Neural cell (in vitro differentiated cells): ENCODE results near the gene RIC3. TPM values are rescaled to one million over a fixed set of nuclear protein-coding genes. Genes with fewer than 3 reads are reported as not detected.

Experiments
- H2AFZ ChIP-seq: fragments of 200-600, 300-800 bp; sonication (generic), shearing (Covaris generic); 2 replicates; pipeline ENCODE4 v1.6.0; 2014; ENCODE audit warnings: low read depth, mild to moderate bottlenecking, antibody characterized with exemption, low read length, moderate library complexity
- H3F3A ChIP-seq: fragments of 200-600 bp; shearing (Covaris generic); 2 replicates; pipeline ENCODE4 v1.6.1; 2016; ENCODE audit warnings: mild to moderate bottlenecking, moderate library complexity, mixed read lengths, antibody characterized with exemption, low read length; ENCODE audit not compliant: insufficient read depth, poor library complexity, severe bottlenecking
- H3K27ac ChIP-seq: fragments of 200-600, 300-800 bp; sonication (generic), shearing (Covaris generic); 2 replicates; pipeline ENCODE4 v1.5.1; 2014; ENCODE audit warnings: mild to moderate bottlenecking, low read length, moderate library complexity
- H3K27me3 ChIP-seq: fragments of 300-800, 200-600 bp; sonication (generic), shearing (Covaris generic); 2 replicates; pipeline ENCODE4 v1.6.0; 2014; ENCODE audit warnings: mild to moderate bottlenecking, low read depth, low read length, moderate library complexity; ENCODE audit not compliant: insufficient read depth
- H3K36me3 ChIP-seq: fragments of 300-800, 200-600 bp; sonication (generic), shearing (Covaris generic); 2 replicates; pipeline ENCODE4 v1.5.1; 2014; ENCODE audit warnings: mild to moderate bottlenecking, antibody characterized with exemption, low read length, moderate library complexity; ENCODE audit not compliant: insufficient read depth
- H3K4me2 ChIP-seq: fragments of 300-800, 200-600 bp; sonication (generic), shearing (Covaris generic); 2 replicates; pipeline ENCODE4 v1.6.0; 2014; ENCODE audit warnings: mild to moderate bottlenecking, low read length
- H3K4me3 ChIP-seq: fragments of 300-800, 200-600 bp; sonication (generic), shearing (Covaris generic); 2 replicates; pipeline ENCODE4 v1.5.1; 2014; ENCODE audit warnings: mild to moderate bottlenecking, low read length, moderate library complexity
- H3K79me2 ChIP-seq: fragments of 200-600 bp; shearing (Covaris generic); replicated peaks from 2 replicates; pipeline ENCODE4 v1.6.0; 2014; ENCODE audit warnings: mild to moderate bottlenecking, low read length, moderate library complexity; ENCODE audit not compliant: insufficient read depth
- H3K9ac ChIP-seq: fragments of 300-800, 200-600 bp; sonication (generic), shearing (Covaris generic); 2 replicates; pipeline ENCODE4 v1.6.1; 2016; ENCODE audit warnings: mild to moderate bottlenecking, low read length, mixed read lengths
- H3K9me2 ChIP-seq: fragments of 200-600 bp; shearing (Covaris generic); 2 replicates; pipeline ENCODE4 v1.6.1; 2016; ENCODE audit warnings: mild to moderate bottlenecking, low read length, mixed read lengths; ENCODE audit not compliant: insufficient read depth
- H3K9me3 ChIP-seq: fragments of 200-600, 300-800 bp; sonication (generic), shearing (Covaris generic); 2 replicates; pipeline ENCODE4 v1.6.1; 2016; ENCODE audit warnings: mild to moderate bottlenecking, mixed run types, low read length, moderate library complexity, mixed read lengths
- H4K20me1 ChIP-seq: fragments of 200-600 bp; shearing (Covaris generic); 2 replicates; pipeline ENCODE4 v1.6.1; 2016; ENCODE audit warnings: mild to moderate bottlenecking, mixed run types; ENCODE audit not compliant: insufficient read depth
- CTCF ChIP-seq: fragments of 450-650 bp; IDR thresholded peaks from 2 replicates; pipeline ENCODE4 v1.5.1; 2014; ENCODE audit warnings: antibody characterized with exemption, mild to moderate bottlenecking, moderate library complexity; ENCODE audit not compliant: poor library complexity, severe bottlenecking
- EP300 ChIP-seq: fragments of 450-650 bp; conservative IDR thresholded peaks from 2 replicates; pipeline ENCODE4 v1.6.1; 2014; ENCODE audit warnings: antibody characterized with exemption, mild to moderate bottlenecking, moderate library complexity; ENCODE audit not compliant: poor library complexity, severe bottlenecking
- EZH2 ChIP-seq: fragments of 200-600, 300-800 bp; shearing (Covaris generic), sonication (generic); IDR thresholded peaks from 2 replicates; pipeline ENCODE4 v1.6.1; 2014; ENCODE audit warnings: antibody characterized with exemption, low read length, borderline replicate concordance, mild to moderate bottlenecking; ENCODE audit not compliant: insufficient read depth, poor library complexity, severe bottlenecking
- MXI1 ChIP-seq: fragments of 450-650 bp; conservative IDR thresholded peaks from 2 replicates; pipeline ENCODE4 v1.6.1; 2014; ENCODE audit warnings: antibody characterized with exemption, mild to moderate bottlenecking; ENCODE audit not compliant: poor library complexity, severe bottlenecking
- POLR2AphosphoS5 ChIP-seq: IDR thresholded peaks from 2 replicates; pipeline ENCODE4 v1.6.1; 2012
- RAD21 ChIP-seq: fragments of 450-650 bp; conservative IDR thresholded peaks from 2 replicates; pipeline ENCODE4 v1.6.1; 2014; ENCODE audit warnings: antibody characterized with exemption, mild to moderate bottlenecking, moderate library complexity
- REST ChIP-seq: IDR thresholded peaks from 2 replicates; pipeline ENCODE4 v1.6.1; 2012; ENCODE audit warnings: borderline replicate concordance
- SMC3 ChIP-seq: fragments of 450-650 bp; conservative IDR thresholded peaks from 2 replicates; pipeline ENCODE4 v1.6.1; 2014; ENCODE audit warnings: antibody characterized with exemption, mild to moderate bottlenecking, moderate library complexity; ENCODE audit not compliant: poor library complexity
- TAF1 ChIP-seq: IDR thresholded peaks from 2 replicates; pipeline ENCODE4 v1.6.1; 2012; ENCODE audit warnings: low read depth
- polyA plus RNA-seq: library from polyadenylated mRNA; depleted of rRNA; stranded (reverse); fragments of >200 nt; gene quantifications from 2 replicates; pipeline ENCODE4 v1.2.3, GENCODE V29; 2014

The RIC3 gene
- polyA plus RNA-seq, 1 donor from 2014 or later, result 94.5 TPM

- H3F3A ChIP-seq, result no peaks in the 10 kb centered on the region
- H4K20me1 ChIP-seq, result no peaks in the 10 kb centered on the region
- no peak overlapping the region for H3K4me2 ChIP-seq
- H2AFZ ChIP-seq, result no peak overlapping the region
- H3K27ac ChIP-seq, result no peak overlapping the region
- no peak for TF ChIP-seq SMC3
- no peak for TF ChIP-seq TAF1
- no peak for TF ChIP-seq RAD21
- no peak for TF ChIP-seq CTCF
- no peak for TF ChIP-seq POLR2AphosphoS5
- TF ChIP-seq EP300, result no peak
- TF ChIP-seq EZH2, result no peak
- TF ChIP-seq REST, result no peak
- no peak for TF ChIP-seq MXI1
- H3K9me3 ChIP-seq, result no peaks in the 10 kb centered on the region
- no peaks in the 10 kb centered on the region for H3K9me2 ChIP-seq
- peaks cover 5% of the 10 kb centered on the region for H3K36me3 ChIP-seq
- no peak overlapping the region for H3K4me3 ChIP-seq
- no peaks in the 10 kb centered on the region for H3K79me2 ChIP-seq
- H3K9ac ChIP-seq, result no peak overlapping the region
- H3K27me3 ChIP-seq, result no peaks in the 10 kb centered on the region
Observed at GRCh38 chr11:8103909-8104308, 64.9 kb downstream of the RIC3 start.

GRCh38 chr11:8102965-8103364 lies 65.9 kb downstream of the RIC3 start:
- H3K79me2 ChIP-seq, result no peaks in the 10 kb centered on the region
- no peak overlapping the region for H3K27ac ChIP-seq
- no peaks in the 10 kb centered on the region for H3F3A ChIP-seq
- no peak for TF ChIP-seq SMC3
- no peak for TF ChIP-seq TAF1
- no peak for TF ChIP-seq EP300
- no peak for TF ChIP-seq MXI1
- TF ChIP-seq POLR2AphosphoS5, result no peak
- TF ChIP-seq REST, result no peak
- no peak for TF ChIP-seq RAD21
- TF ChIP-seq CTCF, result no peak
- TF ChIP-seq EZH2, result no peak
- no peaks in the 10 kb centered on the region for H4K20me1 ChIP-seq
- H3K4me3 ChIP-seq, result no peak overlapping the region
- no peaks in the 10 kb centered on the region for H3K9me2 ChIP-seq
- no peak overlapping the region for H3K9ac ChIP-seq
- H2AFZ ChIP-seq, result no peak overlapping the region
- no peaks in the 10 kb centered on the region for H3K27me3 ChIP-seq
- no peak overlapping the region for H3K4me2 ChIP-seq
- peaks cover 5% of the 10 kb centered on the region for H3K36me3 ChIP-seq
- no peaks in the 10 kb centered on the region for H3K9me3 ChIP-seq
